MM.1S (cell line): Measurements from ENCODE around the gene SHANK1.
"Not testable (repeated sequence)": the region's sequence is repeated elsewhere in the genome, so short reads cannot be mapped to it uniquely, and the experiment has no call there.

Experiments used
- CTCF ChIP-seq: fragments of 300-600 bp; sonication (generic); IDR thresholded peaks from 2 replicates; pipeline ENCODE4 v1.5.1; 2016; ENCODE audit warnings: antibody characterized with exemption, low read length, mixed read lengths
- EZH2 ChIP-seq: fragments of 300-600 bp; sonication (generic); optimal IDR thresholded peaks from 2 replicates; pipeline ENCODE3; 2017; ENCODE audit warnings: low read depth, mild to moderate bottlenecking, antibody characterized with exemption, low read length, mixed read lengths

- TF ChIP-seq CTCF, EZH2: not testable (repeated sequence)
These were observed 39.5 kb upstream of the SHANK1 start for GRCh38 chr19:50759076-50759475.
